ENCODE data around the gene CLDN4. TPM values are rescaled to one million over a fixed set of nuclear protein-coding genes. Genes with fewer than 3 reads are reported as not detected.
A peak's percentile ranks its signal among the peaks of the same experiment; 100 is the strongest.

The CLDN4 gene
- total and polyA plus RNA-seq, 2 donors from 2014 or later: 82.6 to 342 TPM

DNA sequence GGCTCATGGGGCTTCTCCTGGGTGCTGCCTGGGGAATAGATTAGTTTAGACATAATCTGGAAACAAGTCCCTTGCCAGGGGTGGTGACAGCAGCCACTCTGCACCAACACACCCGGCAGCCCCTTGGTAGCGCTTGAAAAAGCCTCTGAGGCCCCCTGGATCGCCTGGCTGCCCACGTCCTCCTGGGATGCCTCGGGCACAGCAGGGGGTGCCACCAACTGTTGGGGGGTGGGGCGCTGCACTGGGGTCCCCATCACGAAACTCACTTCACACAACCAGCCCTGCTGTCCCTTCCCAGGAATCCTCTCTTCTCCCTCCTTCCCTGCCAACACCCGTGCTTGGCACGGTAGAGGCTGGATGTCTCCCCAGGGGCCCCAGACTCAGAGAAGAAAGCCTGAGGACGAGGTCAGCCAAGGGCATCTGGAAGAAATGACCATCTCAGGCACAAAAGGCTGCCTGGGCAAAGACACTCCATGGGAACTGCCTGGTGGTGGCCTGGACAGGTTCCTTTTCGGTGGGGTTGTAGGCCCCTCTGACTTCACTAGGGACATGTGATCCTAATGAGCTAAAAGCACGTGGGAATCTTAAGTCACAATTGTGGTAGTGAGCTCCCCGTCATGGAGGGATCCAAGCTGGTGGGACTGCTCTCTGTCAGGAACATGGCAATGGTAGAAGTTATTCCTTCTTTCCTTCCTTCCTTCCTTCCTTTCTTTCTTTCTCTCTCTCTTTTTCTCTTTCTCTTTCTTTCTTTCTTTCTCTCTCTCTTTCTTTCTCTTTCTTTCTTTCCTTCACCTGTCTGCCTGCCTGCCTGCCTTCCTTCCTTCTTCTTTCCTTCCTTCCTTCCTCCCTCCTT is 41.5 kb downstream of the CLDN4 start:
- Histone ChIP-seq H3K4me1 (ENCODE audit: control insufficient read depth in 2 of 3, insufficient read depth in 2 of 3, low read depth in 1 of 3, low read length in 3 of 3) (peaks cover 0 to 8% (median 7%) of the 10 kb centered on the region in 3 donors), H3K9me3 (ENCODE audit: control insufficient read depth in 2 of 3, insufficient read depth in 1 of 3, low read length in 3 of 3) (no peaks in the 10 kb centered on the region), H3K27ac (ENCODE audit: low read depth in 2 of 2, low read length in 2 of 2) (no peak overlapping the region), H3K27me3 (ENCODE audit: control insufficient read depth, insufficient read depth, low read length) (no peaks in the 10 kb centered on the region), H3K36me3 (ENCODE audit: control insufficient read depth in 2 of 3, insufficient read depth in 3 of 3, low read length in 3 of 3) (no peaks in the 10 kb centered on the region), H3K4me3 (ENCODE audit: low read length in 3 of 3) (no peak overlapping the region), H3K9ac (ENCODE audit: low read length in 3 of 3) (no peak overlapping the region)
- FAIRE-seq (no peak), DNase-seq (peak in 1 of 5 donors; percentile 47)
- intact Hi-C loops (cut with DNase I): no loop called here
- TF ChIP-seq CTCF (IDR thresholded peaks at IDR 0.05; ENCODE audit: borderline replicate concordance, extremely low read depth, insufficient read depth): no peak

- no peak overlapping the region for H3K4me3 ChIP-seq (ENCODE audit: low read length in 3 of 3)
- H3K36me3 ChIP-seq (ENCODE audit: control insufficient read depth in 2 of 3, insufficient read depth in 3 of 3, low read length in 3 of 3): no peaks in the 10 kb centered on the region
- H3K9me3 ChIP-seq (ENCODE audit: control insufficient read depth in 2 of 3, insufficient read depth in 1 of 3, low read length in 3 of 3): no peaks in the 10 kb centered on the region
- intact Hi-C loops (cut with DNase I): no loop called here
- DNase-seq: no peak
- no peak overlapping the region for H3K27ac ChIP-seq (ENCODE audit: low read depth in 2 of 2, low read length in 2 of 2)
- TF ChIP-seq CTCF (IDR thresholded peaks at IDR 0.05; ENCODE audit: borderline replicate concordance, extremely low read depth, insufficient read depth): no peak
- FAIRE-seq: no peak
- no peaks in the 10 kb centered on the region for H3K27me3 ChIP-seq (ENCODE audit: control insufficient read depth, insufficient read depth, low read length)
- H3K4me1 ChIP-seq (ENCODE audit: control insufficient read depth in 2 of 3, insufficient read depth in 2 of 3, low read depth in 1 of 3, low read length in 3 of 3): peaks cover 0 to 8% (median 0%) of the 10 kb centered on the region in 3 donors
- H3K9ac ChIP-seq (ENCODE audit: low read length in 3 of 3): no peak overlapping the region
Observed at GRCh38 chr7:73876361-73876760, 45.6 kb downstream of the CLDN4 start.

- intact Hi-C loops (cut with DNase I): no loop called here
- no peak for FAIRE-seq
- no peak overlapping the region for H3K27ac ChIP-seq (ENCODE audit: low read depth in 2 of 2, low read length in 2 of 2)
Observed at GRCh38 chr7:73876973-73877372, 46.2 kb downstream of the CLDN4 start.

More at GRCh38 chr7:73876973-73877372, 46.2 kb downstream of the CLDN4 start:
- H3K4me3 ChIP-seq (ENCODE audit: low read length in 3 of 3): no peak overlapping the region
- no peak for TF ChIP-seq CTCF (IDR thresholded peaks at IDR 0.05; ENCODE audit: borderline replicate concordance, extremely low read depth, insufficient read depth)
- DNase-seq: peak in 1 of 5 donors; percentile 51
- H3K4me1 ChIP-seq (ENCODE audit: control insufficient read depth in 2 of 3, insufficient read depth in 2 of 3, low read depth in 1 of 3, low read length in 3 of 3): peaks cover 0 to 8% (median 0%) of the 10 kb centered on the region in 3 donors
- no peaks in the 10 kb centered on the region for H3K27me3 ChIP-seq (ENCODE audit: control insufficient read depth, insufficient read depth, low read length)
- H3K36me3 ChIP-seq (ENCODE audit: control insufficient read depth in 2 of 3, insufficient read depth in 3 of 3, low read length in 3 of 3): no peaks in the 10 kb centered on the region
- H3K9me3 ChIP-seq (ENCODE audit: control insufficient read depth in 2 of 3, insufficient read depth in 1 of 3, low read length in 3 of 3): no peaks in the 10 kb centered on the region
- H3K9ac ChIP-seq (ENCODE audit: low read length in 3 of 3): no peak overlapping the region

All from kidney (tissue), 14 donors.